Measurements from ENCODE around the gene GPR3. TPM values are rescaled to one million over a fixed set of nuclear protein-coding genes. Genes with fewer than 3 reads are reported as not detected.

Gene GPR3, protein sequence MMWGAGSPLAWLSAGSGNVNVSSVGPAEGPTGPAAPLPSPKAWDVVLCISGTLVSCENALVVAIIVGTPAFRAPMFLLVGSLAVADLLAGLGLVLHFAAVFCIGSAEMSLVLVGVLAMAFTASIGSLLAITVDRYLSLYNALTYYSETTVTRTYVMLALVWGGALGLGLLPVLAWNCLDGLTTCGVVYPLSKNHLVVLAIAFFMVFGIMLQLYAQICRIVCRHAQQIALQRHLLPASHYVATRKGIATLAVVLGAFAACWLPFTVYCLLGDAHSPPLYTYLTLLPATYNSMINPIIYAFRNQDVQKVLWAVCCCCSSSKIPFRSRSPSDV
- total RNA-seq = 1 to 10 TPM; 1.1 to 1.3 TPM

DNA sequence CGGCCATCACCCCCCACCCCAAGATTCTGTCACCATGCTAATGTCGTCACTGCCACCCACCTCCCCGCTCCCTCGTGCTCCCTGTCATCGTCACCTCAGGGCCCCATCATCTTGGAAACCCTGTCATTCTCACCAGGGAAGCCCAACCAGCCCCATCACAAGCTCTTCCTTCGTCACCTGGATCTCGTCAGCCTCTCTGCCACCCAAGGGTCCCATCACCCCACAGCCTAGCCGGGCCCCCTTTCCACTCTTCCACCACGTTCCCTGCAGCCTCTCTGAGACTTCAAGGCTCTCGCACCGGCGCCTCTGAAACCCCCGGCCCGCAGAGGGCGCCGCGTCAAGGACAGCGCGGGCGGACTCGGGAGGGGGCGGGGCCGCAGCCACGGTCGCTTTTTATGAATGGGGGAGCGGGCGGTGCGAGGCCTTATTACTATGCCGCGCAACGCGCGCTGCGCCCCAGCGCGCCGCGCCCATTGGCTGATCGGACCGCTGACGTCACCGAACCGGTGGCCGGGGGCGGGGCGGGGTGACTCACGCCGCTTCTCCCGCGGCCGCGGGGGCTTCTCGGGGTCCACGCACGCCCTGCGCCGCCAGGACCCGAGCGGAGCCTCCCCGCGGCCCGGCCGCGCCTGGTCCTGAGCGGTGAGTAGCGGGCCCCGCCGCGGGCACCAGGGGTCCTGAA is at the start of gene GPR3:
GPR3 (plus strand) TSS at position 527 of the 682 bp plus-strand sequence. CDS start 1,177 bp downstream, outside the sequence.
- Mint-ChIP-seq H3K27me3 (no peaks in the 10 kb centered on the region), H3K4me3 (peak within 1 kb of the TSS; percentile 70), H3K27ac (peak within 1 kb of the TSS; percentile 92), H3K4me1 (peaks cover 14% of the 10 kb centered on the region), H3K9me3 (ENCODE audit: low read depth) (no peaks in the 10 kb centered on the region), H3K36me3 (ENCODE audit: low read depth) (no peaks in the 10 kb centered on the region)
- intact Hi-C loops (cut with DNase I, micrococcal nuclease) = loop anchor here (1.0 to 2.0 kb wide), 12 partner anchors 27 to 347 kb away; partner anchors contain the start of genes AHDC1 (in 1 of the 2), FAM76A (in 1 of the 2), TMEM222 (in 1 of the 2) and WASF2 (in 1 of the 2)
- POLR2A ChIA-PET = interaction anchor here (0.6 to 1.6 kb wide), 3 partner anchors 36 to 91 kb away, joined by 3 to 4 read pairs (median 3); no protein-coding TSS in a partner anchor
- ATAC-seq = peak; percentile 91
- peak; percentile 97 for DNase-seq
- CTCF ChIA-PET = interaction anchor here (0.6 to 12.0 kb wide), 12 partner anchors 26 to 296 kb away, joined by 3 to 178 read pairs (median 3); partner anchors contain the start of gene MAP3K6

DNA sequence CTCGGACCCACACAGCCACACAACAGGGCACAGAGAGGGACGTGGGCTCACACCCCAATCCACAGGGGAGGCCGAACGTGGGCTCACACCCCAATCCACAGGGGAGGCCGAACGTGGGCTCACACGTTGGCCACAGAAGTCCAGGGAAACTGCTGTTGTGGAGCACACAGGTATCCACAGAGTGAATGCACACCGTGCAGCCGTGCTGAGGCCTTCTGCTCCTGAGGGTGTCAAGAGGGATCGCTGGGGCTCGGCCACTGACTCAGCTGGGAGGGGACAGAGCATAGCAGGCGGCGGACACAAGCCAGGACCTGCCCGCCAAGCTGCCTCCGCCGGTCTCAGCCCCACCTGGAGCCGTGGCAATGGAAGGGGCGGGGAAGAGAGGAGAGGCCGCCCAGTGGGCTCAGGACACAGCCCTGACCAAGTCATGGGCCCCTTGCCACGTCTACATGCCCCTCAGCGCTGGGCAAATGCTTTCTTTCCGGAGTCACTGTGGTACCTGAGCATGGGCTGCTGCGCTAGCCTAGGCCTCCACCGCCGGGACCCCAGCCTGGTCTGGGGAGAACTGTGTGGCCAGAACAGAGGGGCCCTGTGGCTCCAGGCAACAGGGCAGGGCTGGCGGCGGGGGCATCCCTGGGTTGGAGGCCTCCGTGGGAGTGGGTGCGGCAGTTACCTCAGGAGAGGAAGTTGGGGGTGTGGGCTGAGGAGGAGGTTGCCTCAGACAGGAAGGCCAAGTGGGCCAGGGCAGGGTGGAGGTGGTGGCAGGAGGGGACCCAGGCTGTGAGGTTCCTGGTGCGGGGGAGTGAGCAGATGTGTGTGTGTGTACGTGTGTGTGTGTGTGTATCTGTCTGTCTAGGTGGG is 49.4 kb upstream of the GPR3 start:
- Mint-ChIP-seq H3K27me3 (no peaks in the 10 kb centered on the region), H3K4me1 (peaks cover 59% of the 10 kb centered on the region), H3K9me3 (ENCODE audit: low read depth) (no peaks in the 10 kb centered on the region), H3K36me3 (ENCODE audit: low read depth) (peaks cover 6% of the 10 kb centered on the region), H3K27ac (peak overlapping the region; percentile 85), H3K4me3 (peak overlapping the region; percentile 78)
- POLR2A ChIA-PET = no interaction called here
- CTCF ChIA-PET = interaction anchor here (0.6 to 7.6 kb wide), 9 partner anchors 10 to 640 kb away, joined by 3 to 43 read pairs (median 4); partner anchors contain the start of gene MAP3K6
- DNase-seq (peak; percentile 77), ATAC-seq (peak; percentile 43)
- intact Hi-C loops (cut with DNase I, micrococcal nuclease) = loop anchor here in 1 of 2 experiments (1.0 kb wide), 2 partner anchors 21 to 22 kb away; partner anchors contain the start of gene TMEM222

DNA sequence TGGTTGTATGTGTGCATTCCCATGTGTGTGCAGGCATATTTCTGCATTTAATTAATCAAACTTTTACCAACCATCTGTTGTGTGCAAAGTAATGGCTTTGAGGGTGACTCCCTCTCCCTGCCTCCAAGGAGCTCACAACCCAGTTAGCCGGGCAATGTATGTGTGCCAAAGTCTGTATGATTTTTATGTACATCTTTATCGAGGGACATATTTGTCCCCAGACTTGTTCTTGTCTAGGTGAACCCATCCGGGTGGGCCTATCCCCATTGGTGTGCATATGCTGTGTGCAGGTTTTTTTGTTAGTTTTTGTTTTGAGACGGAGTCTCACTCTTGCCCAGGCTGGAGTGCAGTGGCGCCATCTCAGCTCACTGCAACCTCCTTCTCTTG is 48.8 kb upstream of the GPR3 start:
- no peaks in the 10 kb centered on the region for H3K9me3 Mint-ChIP-seq (ENCODE audit: low read depth)

DNA sequence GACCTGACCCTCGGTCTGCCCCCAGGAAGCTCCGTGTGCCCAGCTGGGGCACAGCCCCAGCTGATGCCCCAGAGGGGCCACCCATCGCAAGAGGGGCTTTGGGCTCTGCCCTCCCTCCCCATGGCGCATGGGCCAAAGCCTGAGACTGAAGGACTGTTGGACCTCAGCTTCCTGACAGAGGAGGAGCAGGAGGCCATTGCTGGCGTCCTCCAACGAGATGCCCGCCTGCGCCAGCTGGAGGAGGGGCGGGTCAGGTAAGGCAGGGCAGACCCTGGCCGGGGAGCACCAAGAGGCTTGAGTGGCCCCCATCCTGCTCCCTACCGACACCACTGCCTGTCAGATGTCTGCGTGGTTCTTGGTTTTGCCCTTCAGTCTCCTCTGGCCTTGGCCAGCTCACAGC is 47.1 kb upstream of the GPR3 start:
- ATAC-seq = no peak
- no peaks in the 10 kb centered on the region for H3K27me3 Mint-ChIP-seq
- no peaks in the 10 kb centered on the region for H3K9me3 Mint-ChIP-seq (ENCODE audit: low read depth)
- ChIA-PET POLR2A (interaction anchor here (0.7 kb wide), 1 partner anchor 13 kb away, joined by 3 read pairs; no protein-coding TSS in a partner anchor), CTCF (interaction anchor here (0.6 to 7.6 kb wide), 6 partner anchors 9 to 177 kb away, joined by 3 to 43 read pairs (median 6); no protein-coding TSS in a partner anchor)
- DNase-seq = no peak
- H3K4me1 Mint-ChIP-seq = peaks cover 53% of the 10 kb centered on the region
- H3K36me3 Mint-ChIP-seq (ENCODE audit: low read depth) = peaks cover 4% of the 10 kb centered on the region
- no peak overlapping the region for H3K27ac Mint-ChIP-seq
- intact Hi-C loops (cut with DNase I, micrococcal nuclease) = no loop called here
- no peak overlapping the region for H3K4me3 Mint-ChIP-seq

More for the DNA sequence above, 48.8 kb upstream of the GPR3 start:
- DNase-seq (peak; percentile 27), ATAC-seq (no peak)
- ChIA-PET CTCF (interaction anchor here (0.7 to 7.6 kb wide), 5 partner anchors 10 to 52 kb away, joined by 3 to 43 read pairs (median 4); partner anchors contain the start of gene MAP3K6), POLR2A (no interaction called here)
- H3K27me3 Mint-ChIP-seq = no peaks in the 10 kb centered on the region
- peak overlapping the region; percentile 78 for H3K4me3 Mint-ChIP-seq
- peaks cover 5% of the 10 kb centered on the region for H3K36me3 Mint-ChIP-seq (ENCODE audit: low read depth)
- H3K4me1 Mint-ChIP-seq = peaks cover 59% of the 10 kb centered on the region
- H3K27ac Mint-ChIP-seq = peak overlapping the region; percentile 85
- intact Hi-C loops (cut with DNase I, micrococcal nuclease) = loop anchor here in 1 of 2 experiments (1.0 kb wide), 1 partner anchor 22 kb away; no protein-coding TSS in a partner anchor

DNA sequence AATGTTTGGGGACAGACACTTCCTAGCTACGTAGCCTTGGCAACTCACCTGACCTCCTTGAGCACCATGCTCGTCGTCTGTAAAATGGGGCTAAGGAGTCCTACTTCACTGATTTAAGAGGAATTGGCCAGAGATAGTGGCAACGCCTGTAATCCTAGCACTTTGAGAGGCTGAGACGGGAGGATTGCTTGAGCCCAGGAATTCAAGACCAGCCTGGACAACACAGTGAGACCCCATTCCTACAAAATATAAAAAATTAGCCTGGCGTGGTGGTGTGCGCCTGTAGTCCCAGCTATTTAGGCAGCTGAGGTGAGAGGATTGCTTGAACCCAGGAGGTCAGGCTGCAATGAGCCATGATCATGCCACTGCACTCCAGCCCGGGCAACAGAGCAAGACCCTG is 46.1 kb upstream of the GPR3 start:
- CTCF ChIA-PET = interaction anchor here (1.2 to 7.6 kb wide), 3 partner anchors 11 to 13 kb away, joined by 4 to 43 read pairs (median 23); no protein-coding TSS in a partner anchor

DNA sequence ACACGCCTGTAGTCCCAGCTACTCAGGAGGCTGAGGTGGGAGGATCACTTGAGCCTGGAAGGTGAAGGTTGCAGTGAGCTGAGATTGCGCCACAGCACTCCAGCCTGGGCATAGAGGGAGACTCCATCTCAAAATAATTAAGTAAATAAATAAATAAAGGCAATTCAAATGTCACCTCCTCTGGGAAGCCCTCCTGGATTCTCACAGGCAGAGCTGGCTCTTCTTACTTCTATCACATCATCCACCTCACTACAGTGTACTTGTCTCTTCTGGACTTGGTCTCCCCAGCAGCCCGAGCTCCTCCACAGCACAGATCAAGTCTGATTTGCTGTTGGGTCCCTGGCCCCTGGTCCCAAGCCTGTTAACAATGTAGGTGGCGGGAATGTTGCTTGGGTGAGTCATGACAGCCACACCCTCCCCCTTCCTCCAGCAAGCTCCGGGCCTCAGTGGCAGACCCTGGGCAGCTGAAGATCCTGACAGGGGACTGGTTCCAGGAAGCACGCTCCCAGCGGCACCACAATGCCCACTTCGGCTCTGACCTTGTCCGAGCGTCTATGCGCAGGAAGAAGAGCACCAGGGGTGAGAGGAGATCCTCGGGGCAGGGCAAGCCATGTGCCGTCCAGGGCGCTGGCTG is 45.3 kb upstream of the GPR3 start:
- ATAC-seq = no peak
- intact Hi-C loops (cut with DNase I, micrococcal nuclease) = no loop called here
- Mint-ChIP-seq H3K9me3 (ENCODE audit: low read depth) (no peaks in the 10 kb centered on the region), H3K4me3 (no peak overlapping the region), H3K27ac (no peak overlapping the region), H3K27me3 (no peaks in the 10 kb centered on the region), H3K36me3 (ENCODE audit: low read depth) (peaks cover 4% of the 10 kb centered on the region), H3K4me1 (peaks cover 36% of the 10 kb centered on the region)
- DNase-seq = no peak
- ChIA-PET POLR2A (interaction anchor here (0.5 kb wide), 1 partner anchor 24 kb away, joined by 9 read pairs; no protein-coding TSS in a partner anchor), CTCF (interaction anchor here (0.6 to 7.6 kb wide), 4 partner anchors 9 to 148 kb away, joined by 3 to 43 read pairs (median 4); no protein-coding TSS in a partner anchor)

More for the DNA sequence above, 46.1 kb upstream of the GPR3 start:
- Mint-ChIP-seq H3K27ac (peak overlapping the region; percentile 21), H3K4me1 (peaks cover 42% of the 10 kb centered on the region), H3K36me3 (ENCODE audit: low read depth) (peaks cover 4% of the 10 kb centered on the region), H3K27me3 (no peaks in the 10 kb centered on the region), H3K9me3 (ENCODE audit: low read depth) (no peaks in the 10 kb centered on the region), H3K4me3 (no peak overlapping the region)
- intact Hi-C loops (cut with DNase I, micrococcal nuclease) = no loop called here
- POLR2A ChIA-PET = interaction anchor here (0.7 kb wide), 1 partner anchor 19 kb away, joined by 3 read pairs; no protein-coding TSS in a partner anchor
- DNase-seq = no peak
- no peak for ATAC-seq

DNA sequence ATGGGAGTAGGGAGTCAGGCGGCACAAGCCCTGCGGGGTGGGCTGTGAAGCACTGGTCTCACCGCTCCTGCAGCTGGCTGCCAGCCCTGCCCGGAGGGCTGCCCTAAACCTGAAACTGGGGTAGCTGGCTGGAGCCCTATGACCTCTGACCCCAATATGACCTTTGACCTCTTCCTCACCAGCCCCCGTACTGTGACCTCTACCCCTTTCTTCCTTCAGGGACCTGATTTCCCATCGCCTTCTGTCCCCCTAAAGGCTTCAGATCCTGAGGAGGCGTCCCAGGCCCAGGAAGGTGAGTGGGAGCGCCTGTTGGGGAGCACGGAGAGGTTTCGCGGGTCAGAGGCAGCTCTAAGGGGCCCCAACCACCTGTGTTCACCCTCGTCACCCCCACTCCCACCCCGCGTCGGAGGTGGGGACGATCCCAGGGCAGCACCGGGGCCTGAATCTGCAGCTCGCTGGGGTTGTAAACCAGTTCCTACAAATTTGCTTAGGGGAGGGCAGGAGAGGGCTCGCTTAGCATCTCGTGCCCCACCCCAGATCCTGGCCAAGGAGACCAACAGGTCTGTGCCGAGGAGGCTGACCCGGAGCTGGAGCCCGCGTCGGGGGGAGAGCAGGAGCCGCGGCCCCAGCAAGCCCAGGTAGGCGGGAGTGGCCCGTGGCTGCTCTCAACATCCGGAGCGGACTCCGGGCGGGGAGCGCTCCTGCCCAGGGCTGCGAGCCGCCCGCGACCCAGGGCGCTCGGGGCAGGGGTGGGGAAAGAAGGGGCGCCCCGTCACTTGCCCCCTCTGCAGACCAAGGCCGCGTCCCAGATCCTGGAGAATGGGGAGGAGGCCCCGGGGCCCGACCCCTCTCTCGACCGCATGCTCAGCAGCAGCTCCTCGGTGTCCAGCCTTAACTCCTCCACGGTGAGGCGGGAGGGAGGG is 43.3 kb upstream of the GPR3 start:
- peak overlapping the region; percentile 56 for H3K4me3 Mint-ChIP-seq
- CTCF ChIA-PET = interaction anchor here (0.6 to 2.6 kb wide), 7 partner anchors 9 to 839 kb away, joined by 3 to 10 read pairs (median 3); no protein-coding TSS in a partner anchor
- H3K9me3 Mint-ChIP-seq (ENCODE audit: low read depth) = no peaks in the 10 kb centered on the region
- ATAC-seq = peak; percentile 78
- POLR2A ChIA-PET = interaction anchor here (0.6 kb wide), 1 partner anchor 141 kb away, joined by 4 read pairs; the partner anchor contains the start of gene WASF2
- DNase-seq = peak; percentile 65
- peaks cover 4% of the 10 kb centered on the region for H3K36me3 Mint-ChIP-seq (ENCODE audit: low read depth)
- intact Hi-C loops (cut with DNase I, micrococcal nuclease) = loop anchor here (1.0 kb wide), 1 partner anchor 8 kb away; no protein-coding TSS in a partner anchor
- peak overlapping the region; percentile 25 for H3K27ac Mint-ChIP-seq
- H3K27me3 Mint-ChIP-seq = no peaks in the 10 kb centered on the region
- peaks cover 19% of the 10 kb centered on the region for H3K4me1 Mint-ChIP-seq

DNA sequence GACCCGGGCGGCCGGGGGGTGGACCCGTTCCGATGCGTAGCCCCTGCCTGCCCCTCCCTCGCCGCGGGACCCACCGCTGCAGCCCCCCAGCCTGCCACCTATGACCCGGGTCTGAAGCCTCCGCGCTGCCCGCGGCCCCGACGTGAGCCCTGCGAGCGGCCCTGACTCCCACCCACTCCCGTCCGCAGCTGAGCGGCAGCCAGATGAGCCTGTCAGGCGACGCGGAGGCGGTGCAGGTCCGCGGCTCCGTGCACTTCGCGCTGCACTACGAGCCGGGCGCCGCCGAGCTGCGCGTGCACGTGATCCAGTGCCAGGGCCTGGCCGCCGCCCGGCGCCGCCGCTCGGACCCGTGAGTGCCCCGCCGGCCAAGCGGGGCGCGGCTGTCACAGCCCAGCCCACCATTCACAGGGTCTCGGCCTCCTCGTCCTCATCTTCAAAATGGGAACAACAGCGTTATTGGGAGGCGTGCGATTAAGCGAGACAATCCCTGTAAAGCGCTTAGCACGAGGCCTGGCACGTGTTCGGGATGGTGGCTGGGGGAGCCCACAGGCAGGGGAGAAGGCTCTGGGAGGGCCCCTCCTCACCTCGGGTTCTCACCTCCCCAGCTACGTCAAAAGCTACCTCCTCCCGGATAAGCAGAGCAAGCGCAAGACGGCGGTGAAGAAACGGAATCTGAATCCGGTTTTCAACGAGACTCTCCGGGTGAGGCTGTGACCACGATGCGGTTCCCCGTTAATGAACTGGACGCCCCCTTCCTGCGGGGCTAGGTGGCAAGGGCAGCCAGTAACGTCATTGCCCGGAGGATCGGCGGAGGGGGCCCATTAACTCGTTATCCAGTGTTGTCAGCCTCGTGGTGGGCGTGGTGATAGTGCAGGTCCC is 42.4 kb upstream of the GPR3 start:
- POLR2A ChIA-PET = interaction anchor here (0.5 kb wide), 1 partner anchor 12 kb away, joined by 6 read pairs; no protein-coding TSS in a partner anchor
- H3K27ac Mint-ChIP-seq = no peak overlapping the region
- no peaks in the 10 kb centered on the region for H3K9me3 Mint-ChIP-seq (ENCODE audit: low read depth)
- intact Hi-C loops (cut with DNase I, micrococcal nuclease) = loop anchor here (1.0 kb wide), 1 partner anchor 9 kb away; no protein-coding TSS in a partner anchor
- ATAC-seq (peak; percentile 77), DNase-seq (peak; percentile 72)
- peaks cover 15% of the 10 kb centered on the region for H3K4me1 Mint-ChIP-seq
- CTCF ChIA-PET = interaction anchor here (0.6 to 2.6 kb wide), 5 partner anchors 8 to 838 kb away, joined by 3 to 10 read pairs (median 3); no protein-coding TSS in a partner anchor
- H3K36me3 Mint-ChIP-seq (ENCODE audit: low read depth) = peaks cover 4% of the 10 kb centered on the region
- H3K27me3 Mint-ChIP-seq = no peaks in the 10 kb centered on the region
- peak overlapping the region; percentile 8 for H3K4me3 Mint-ChIP-seq
